IMR-90 (cell line): ENCODE measurements around the gene CALML3. TPM values are rescaled to one million over a fixed set of nuclear protein-coding genes. Genes with fewer than 3 reads are reported as not detected.
A peak's percentile ranks its signal among the peaks of the same experiment; 100 is the strongest.

Experiments used
- ATAC-seq: fragments of 200-7000 bp; cut with Tn5 transposase; 2 replicates; pipeline ENCODE4 v1.9.1; 2020; ENCODE audit warnings: low read depth, mild to moderate bottlenecking, moderate library complexity
- BruUV-seq: library from RNA; stranded (reverse); fragments of 400-500 nt; replicated peaks from 2 replicates; lab custom pipeline; 2021; lab: Mats Ljungman, UMichigan
- CTCF ChIA-PET: fragments of 300-600 bp; formaldehyde crosslinking; extraction: SDS; loops from one replicate; lab custom pipeline; 2021; ENCODE audit warnings: antibody characterized with exemption; lab: Yijun Ruan, JAX
- POLR2A ChIA-PET: fragments of 300-600 bp; sonication (Branson Sonifier 250); formaldehyde crosslinking; loops from one replicate; lab custom pipeline; 2022; ENCODE audit warnings: antibody characterized with exemption; ENCODE audit not compliant: unreplicated experiment; lab: Charles Lee
- DNase-seq: peaks from one replicate; pipeline ENCODE4 v3.0.0; 2013
- H2AFZ ChIP-seq: replicated peaks from 2 replicates; pipeline ENCODE3; 2013; ENCODE audit warnings: low read length, mild to moderate bottlenecking; ENCODE audit not compliant: poor library complexity
- H2AK5ac ChIP-seq: 2 replicates; pipeline ENCODE4 v1.6.1; 2013; ENCODE audit warnings: low read depth, low read length, inconsistent platforms
- H2AK9ac ChIP-seq: replicated peaks from 2 replicates; pipeline ENCODE3; 2013; ENCODE audit warnings: mild to moderate bottlenecking, low read depth, low read length, moderate library complexity; ENCODE audit not compliant: poor library complexity
- H2BK120ac ChIP-seq: 2 replicates; pipeline ENCODE4 v1.6.1; 2013; ENCODE audit warnings: low read depth, low read length, inconsistent platforms
- H2BK15ac ChIP-seq: 3 replicates; pipeline ENCODE4 v1.6.1; 2013; ENCODE audit warnings: low read depth, low read length, inconsistent platforms
- H2BK20ac ChIP-seq: 2 replicates; pipeline ENCODE4 v1.6.1; 2013; ENCODE audit warnings: low read depth, mild to moderate bottlenecking, inconsistent platforms, low read length, moderate library complexity
- H2BK5ac ChIP-seq: 2 replicates; pipeline ENCODE4 v1.6.1; 2013; ENCODE audit warnings: mild to moderate bottlenecking, low read depth, low read length, inconsistent platforms; ENCODE audit not compliant: poor library complexity, severe bottlenecking
- H3K14ac ChIP-seq: replicated peaks from 2 replicates; pipeline ENCODE4 v1.6.1; 2013; ENCODE audit warnings: low read depth, low read length, inconsistent platforms
- H3K18ac ChIP-seq: 2 replicates; pipeline ENCODE4 v1.6.1; 2013; ENCODE audit warnings: low read depth, low read length, control low read depth
- H3K23ac ChIP-seq: 2 replicates; pipeline ENCODE4 v1.6.1; 2013; ENCODE audit warnings: low read depth, low read length, inconsistent platforms
- H3K27ac ChIP-seq: 2 replicates; pipeline ENCODE4 v1.5.1; 2013; ENCODE audit warnings: mild to moderate bottlenecking, control low read depth, low read length; ENCODE audit not compliant: insufficient read depth
- H3K27me3 ChIP-seq: 2 replicates; pipeline ENCODE4 v1.6.1; 2013; ENCODE audit warnings: low read length; ENCODE audit not compliant: control insufficient read depth, insufficient read depth
- H3K36me3 ChIP-seq: 2 replicates; pipeline ENCODE4 v1.6.1; 2013; ENCODE audit warnings: low read length, mixed read lengths; ENCODE audit not compliant: control insufficient read depth, insufficient read depth
- H3K4ac ChIP-seq: 2 replicates; pipeline ENCODE4 v1.6.1; 2013; ENCODE audit warnings: low read depth, low read length, inconsistent platforms
- H3K4me1 ChIP-seq: 2 replicates; pipeline ENCODE4 v1.6.1; 2013; ENCODE audit warnings: low read length, mixed read lengths; ENCODE audit not compliant: control insufficient read depth, insufficient read depth
- H3K4me2 ChIP-seq: 2 replicates; pipeline ENCODE4 v1.6.1; 2013; ENCODE audit warnings: low read depth, mild to moderate bottlenecking, control low read depth, low read length, moderate library complexity
- H3K4me3 ChIP-seq: 2 replicates; pipeline ENCODE4 v1.5.1; 2013; ENCODE audit warnings: low read depth, mild to moderate bottlenecking, control low read depth, low read length, moderate library complexity; ENCODE audit not compliant: insufficient read depth
- H3K56ac ChIP-seq: 2 replicates; pipeline ENCODE4 v1.6.1; 2013; ENCODE audit warnings: low read length, inconsistent platforms; ENCODE audit not compliant: insufficient read depth; ENCODE audit errors: extremely low read depth
- H3K79me1 ChIP-seq, 2 experiments: 2 replicates each; pipeline ENCODE4 v1.6.1; 2013; ENCODE audit warnings: low read length in 2 of 2, inconsistent platforms in 1 of 2, low read depth in 1 of 2
- H3K9ac ChIP-seq: 2 replicates; pipeline ENCODE4 v1.6.1; 2013; ENCODE audit warnings: low read depth, low read length, control low read depth
- H3K9me1 ChIP-seq: 2 replicates; pipeline ENCODE4 v1.6.1; 2013; ENCODE audit warnings: low read length, inconsistent platforms; ENCODE audit not compliant: insufficient read depth
- H3K9me3 ChIP-seq: 2 replicates; pipeline ENCODE4 v1.6.1; 2013; ENCODE audit warnings: low read length; ENCODE audit not compliant: control insufficient read depth, insufficient read depth
- H4K20me1 ChIP-seq: 2 replicates; pipeline ENCODE4 v1.6.1; 2013; ENCODE audit warnings: low read length, inconsistent platforms; ENCODE audit not compliant: insufficient read depth
- H4K5ac ChIP-seq: 2 replicates; pipeline ENCODE4 v1.6.1; 2013; ENCODE audit warnings: mild to moderate bottlenecking, low read depth, low read length, control low read depth
- H4K8ac ChIP-seq, 2 experiments: 2 replicates each; pipeline ENCODE4 v1.6.1; 2013; ENCODE audit warnings: low read depth in 2 of 2, low read length in 2 of 2, control low read depth in 1 of 2, inconsistent platforms in 1 of 2
- H4K91ac ChIP-seq: 2 replicates; pipeline ENCODE4 v1.6.1; 2013; ENCODE audit warnings: low read depth, low read length, inconsistent platforms; ENCODE audit not compliant: insufficient read depth
- BHLHE40 ChIP-seq: fragments of 150-350 bp; IDR thresholded peaks from 2 replicates; pipeline ENCODE4 v1.6.1; 2016; ENCODE audit warnings: mild to moderate bottlenecking, low read depth, low read length
- CEBPB ChIP-seq: IDR thresholded peaks from 2 replicates; pipeline ENCODE4 v1.6.1; 2012; ENCODE audit warnings: low read depth, low read length, improper control_type of control experiment
- CHD1 ChIP-seq: IDR thresholded peaks from 2 replicates; pipeline ENCODE4 v1.6.1; 2012; ENCODE audit warnings: low read depth, low read length, improper control_type of control experiment
- FOS ChIP-seq: fragments of 150-350 bp; IDR thresholded peaks from 2 replicates; pipeline ENCODE4 v1.6.1; 2016; ENCODE audit warnings: low read depth, low read length
- MXI1 ChIP-seq: IDR thresholded peaks from 2 replicates; pipeline ENCODE4 v1.6.1; 2012; ENCODE audit warnings: low read depth, mild to moderate bottlenecking, low read length, moderate library complexity, borderline replicate concordance
- POLR2A ChIP-seq: IDR thresholded peaks from 2 replicates; pipeline ENCODE4 v1.6.1; 2012; ENCODE audit warnings: mild to moderate bottlenecking, low read depth, low read length
- RAD21 ChIP-seq: IDR thresholded peaks from 2 replicates; pipeline ENCODE4 v1.6.1; 2012; ENCODE audit warnings: low read length, improper control_type of control experiment
- RCOR1 ChIP-seq: IDR thresholded peaks from 2 replicates; pipeline ENCODE4 v1.6.1; 2012; ENCODE audit warnings: mild to moderate bottlenecking, low read length, improper control_type of control experiment; ENCODE audit not compliant: insufficient replicate concordance
- RFX5 ChIP-seq: IDR thresholded peaks from 2 replicates; pipeline ENCODE4 v1.8.0; 2012; ENCODE audit warnings: low read depth, mild to moderate bottlenecking, low read length, moderate library complexity
- SMC3 ChIP-seq: fragments of 150-350 bp; IDR thresholded peaks from 2 replicates; pipeline ENCODE4 v1.6.1; 2016; ENCODE audit warnings: low read depth, mild to moderate bottlenecking, antibody characterized with exemption, low read length, moderate library complexity
- WGBS, 2 experiments: methylation state at CpG; one replicate each; pipeline versions ENCODE4 v1.1.5 to v1.1.7; 2013; ENCODE audit warnings: missing lambda C conversion rate in 2 of 2; ENCODE audit not compliant: insufficient read length in 1 of 2; ENCODE audit errors: extremely low coverage in 2 of 2; 5-methylcytosine and 5-hydroxymethylcytosine counted together
- dilution Hi-C: fragments of 300-500 bp; cut with HindIII; formaldehyde crosslinking; loops from one replicate; pipeline ENCODE4 v1.14.3; 2018; ENCODE audit warnings: low sequenced_read_pairs; ENCODE audit not compliant: unreplicated experiment
- in situ Hi-C: fragments of 300-500 bp; cut with MboI; formaldehyde crosslinking; loops from 3 replicates; pipeline ENCODE4 v1.14.3; 2019; ENCODE audit warnings: low sequenced_read_pairs, inconsistent platforms, mixed read lengths
- intact Hi-C: fragments of 100-400 bp; cut with micrococcal nuclease; formaldehyde crosslinking; loops from 2 replicates; pipeline ENCODE4 v1.10.0; 2022
- polyA plus RNA-seq, 3 experiments: library from polyadenylated mRNA; depleted of rRNA; stranded (reverse); fragments of >200 nt; gene quantifications; 2 replicates each; pipeline ENCODE4 v1.2.3, GENCODE V29; 2012; ENCODE audit warnings: low replicate concordance in 1 of 3
- total RNA-seq: library from RNA; depleted of rRNA; stranded (reverse); fragments of >200 nt; gene quantifications from 2 replicates; pipeline ENCODE4 v1.2.3, GENCODE V29; 2012

CALML3 gene
- total and polyA plus RNA-seq, 2 of the 4 experiments (the other 2 are of a cell fraction): not detected

- in situ Hi-C loops: no loop called here
- no peak overlapping the region for H3K56ac ChIP-seq
- H2AFZ ChIP-seq: peak overlapping the region; percentile 78
- peak overlapping the region; percentile 78 for H2AK9ac ChIP-seq
- H3K4me1 ChIP-seq: peaks cover 18% of the 10 kb centered on the region
- H2BK120ac ChIP-seq: peak overlapping the region; percentile 91
- no peaks in the 10 kb centered on the region for H3K36me3 ChIP-seq
- H3K18ac ChIP-seq: 0 out of 2 replicates have a peak overlapping the region, but pooled peaks have one; percentile 33
- no peak overlapping the region for H3K4me3 ChIP-seq
- H3K9me1 ChIP-seq: peaks cover 26% of the 10 kb centered on the region
- H3K4ac ChIP-seq: peak overlapping the region; percentile 85
- DNase-seq: peak; percentile 84
- peak overlapping the region; percentile 58 for H2BK20ac ChIP-seq
- H2BK5ac ChIP-seq: peak overlapping the region; percentile 52
- ChIA-PET POLR2A (interaction anchor here (0.6 kb wide), 1 partner anchor 37 kb away, joined by 3 read pairs; no protein-coding TSS in a partner anchor), CTCF (interaction anchor here (1.2 to 1.4 kb wide), 2 partner anchors 17 to 121 kb away, joined by 3 to 4 read pairs; no protein-coding TSS in a partner anchor)
- peaks cover 0 to 3% of the 10 kb centered on the region in 2 experiments; a peak in 1 of 4 replicates for H3K79me1 ChIP-seq
- H2BK15ac ChIP-seq: peak overlapping the region; percentile 70; the same call in 1 of the 3 replicates
- H3K27me3 ChIP-seq: no peaks in the 10 kb centered on the region
- peak overlapping the region; percentile 3; the same call in 1 of the 2 replicates for H3K23ac ChIP-seq
- intact Hi-C loops: no loop called here
- no peak for TF ChIP-seq CHD1
- no peak for TF ChIP-seq RCOR1
- 0 out of 2 replicates have a peak, but pooled peaks have one; percentile 10 for TF ChIP-seq RAD21
- no peak for TF ChIP-seq RFX5
- TF ChIP-seq FOS: 0 out of 2 replicates have a peak, but pooled peaks have one; percentile 28
- TF ChIP-seq BHLHE40: peak; percentile 65
- TF ChIP-seq POLR2A: no peak
- no peak for TF ChIP-seq MXI1
- TF ChIP-seq SMC3: no peak
- TF ChIP-seq CEBPB: no peak
- peak overlapping the region; percentile 53 for H3K14ac ChIP-seq
- H4K8ac ChIP-seq: peak overlapping the region in 1 of 2 experiments; percentile 82; a peak in 1 of 4 replicates
- H4K91ac ChIP-seq: peak overlapping the region; percentile 13
- 80% methylated on average over 14 of the region's 23 CpGs; no CpG with 5 or more reads in 1 of the 2 experiments for WGBS, 2 experiments
- dilution Hi-C loops: no loop called here
- no peak overlapping the region for H3K4me2 ChIP-seq
- peak overlapping the region; percentile 30; the same call in 1 of the 2 replicates for H3K27ac ChIP-seq
- H2AK5ac ChIP-seq: peak overlapping the region; percentile 94
- H3K9ac ChIP-seq: no peak overlapping the region
- BruUV-seq: no TSS peak
- peak overlapping the region; percentile 40; the same call in 1 of the 2 replicates for H4K5ac ChIP-seq
- ATAC-seq: peak; percentile 74
- no peaks in the 10 kb centered on the region for H3K9me3 ChIP-seq
- no peaks in the 10 kb centered on the region for H4K20me1 ChIP-seq
Measured at GRCh38 chr10:5565671-5566581, 41.2 kb downstream of the CALML3 start.
